HCT116 (cell line): ENCODE results near the gene CCDC9.
A peak's percentile ranks its signal among the peaks of the same experiment; 100 is the strongest.

Experiments used
- CTCF ChIP-seq, 3 experiments: fragments of 200-600 bp in 1 of 3; sonication (generic) in 1 of 3; IDR thresholded peaks in 2 of 3; conservative IDR thresholded peaks in 1 of 3; 2 replicates each; pipeline ENCODE4 v1.5.1; 2012 to 2017; ENCODE audit warnings: low read depth in 2 of 3, low read length in 2 of 3, antibody characterized with exemption in 1 of 3, borderline replicate concordance in 1 of 3, control low read depth in 1 of 3, mild to moderate bottlenecking in 1 of 3, mixed read lengths in 1 of 3, mixed run types in 1 of 3, moderate library complexity in 1 of 3; ENCODE audit not compliant: insufficient read depth in 1 of 3
- YY1 ChIP-seq: IDR thresholded peaks from 2 replicates; pipeline ENCODE4 v1.6.1; 2011; ENCODE audit warnings: low read length, low read depth, moderate library complexity, mild to moderate bottlenecking; ENCODE audit not compliant: insufficient replicate concordance; ENCODE audit errors: extremely low read depth

GRCh38 chr19:47273313-47274070, 17.2 kb downstream of the CCDC9 start:
- no peak for TF ChIP-seq CTCF (IDR thresholded peaks at IDR 0.05 in 2 of 3, conservative IDR thresholded peaks at IDR 0.05 in 1 of 3; ENCODE audit: borderline replicate concordance in 1 of 3, insufficient read depth in 1 of 3, low read depth in 2 of 3, low read length in 2 of 3)
- TF ChIP-seq YY1 = peak; percentile 11
